T1000 (cell line): Measurements from ENCODE around the gene ZNF608.

Source experiments
- DNase-seq: peaks from one replicate; lab custom pipeline; 2025; ENCODE audit warnings: mixed read lengths; lab: John Stamatoyannopoulos, UW

Gene ZNF608

DNA sequence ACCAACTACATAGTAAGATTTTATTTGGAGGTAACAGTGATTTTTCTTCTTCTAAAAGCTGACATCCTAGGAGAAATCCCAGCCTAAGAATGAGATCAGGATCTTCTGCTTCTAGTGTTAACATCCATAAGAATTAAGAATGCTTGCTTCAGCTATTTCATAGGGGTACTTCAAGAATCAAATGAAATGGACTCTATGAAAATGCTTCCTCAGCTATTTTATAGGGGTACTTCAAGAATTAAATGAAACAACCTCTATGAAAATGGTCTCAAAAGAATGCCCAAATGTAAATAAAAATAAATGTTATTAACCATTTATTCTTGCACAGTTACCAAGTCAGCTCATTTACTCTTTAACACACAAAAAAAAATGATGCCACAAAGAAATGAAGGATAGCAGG lies 31.5 kb downstream of the ZNF608 start:
- DNase-seq: no peak

DNA sequence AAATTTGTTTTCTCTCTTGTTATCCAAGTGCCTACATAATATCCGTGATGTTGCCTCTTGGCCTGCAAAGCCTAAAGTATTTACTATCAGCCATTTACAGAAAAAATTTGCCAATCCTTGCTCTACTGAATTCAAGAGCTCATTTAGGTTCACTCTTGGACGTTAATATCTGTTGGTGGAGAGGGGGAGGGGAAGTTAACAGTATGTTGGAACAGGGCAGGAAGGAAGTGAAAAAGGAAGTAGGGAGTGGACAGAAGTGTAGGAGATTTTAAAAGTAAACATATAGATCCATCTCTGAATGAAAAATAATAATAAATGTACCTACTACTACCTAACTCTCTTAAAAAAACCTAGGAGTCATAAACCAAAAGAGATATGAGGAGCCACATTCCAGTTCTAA lies 32.8 kb downstream of the ZNF608 start:
- DNase-seq: no peak

DNA sequence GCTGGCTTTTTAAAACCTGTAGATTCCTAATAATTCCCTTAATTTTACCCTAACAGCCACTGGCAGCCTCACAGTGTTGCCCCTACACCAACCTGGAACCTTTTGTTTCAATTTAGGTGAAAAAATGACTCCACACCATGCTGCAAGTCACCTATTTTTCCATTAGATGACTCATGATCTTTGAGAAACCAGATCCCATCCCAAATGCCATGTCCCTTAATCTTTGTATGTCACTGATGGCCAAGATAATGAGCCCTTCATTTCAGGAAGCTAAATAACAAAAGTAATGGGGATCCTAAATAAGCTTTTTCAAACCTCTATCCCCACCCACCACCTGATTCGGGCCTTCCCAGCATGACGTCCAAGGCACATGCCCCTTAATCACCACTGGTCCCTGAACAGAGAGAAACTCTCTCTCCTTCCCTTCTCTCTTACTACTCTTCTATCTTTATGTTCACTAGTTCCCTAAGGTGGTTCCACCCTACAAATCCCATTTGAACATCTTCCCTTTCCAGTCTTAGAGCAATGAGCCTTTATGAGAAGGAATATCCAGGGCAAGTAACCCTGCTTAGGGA lies 33.6 kb downstream of the ZNF608 start:
- no peak for DNase-seq

DNA sequence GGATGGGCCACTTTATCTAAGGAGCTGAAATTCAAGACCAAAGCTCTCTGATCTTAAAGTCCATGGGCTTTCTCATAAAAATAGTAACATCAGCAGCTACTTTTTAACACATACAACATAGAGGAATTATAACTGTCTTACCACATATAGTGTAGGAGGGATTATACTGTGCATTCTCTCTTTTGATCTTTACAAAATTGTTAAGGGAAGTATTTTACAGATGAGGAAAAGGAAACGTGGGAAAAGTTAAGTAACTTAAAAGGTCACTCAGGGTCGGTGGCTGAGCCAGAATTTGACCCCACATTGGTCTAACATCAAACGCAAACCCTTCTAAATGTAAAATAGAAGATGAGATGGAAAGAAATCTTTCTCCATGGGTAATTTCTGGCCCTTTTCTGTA lies 38.4 kb downstream of the ZNF608 start:
- no peak for DNase-seq

DNA sequence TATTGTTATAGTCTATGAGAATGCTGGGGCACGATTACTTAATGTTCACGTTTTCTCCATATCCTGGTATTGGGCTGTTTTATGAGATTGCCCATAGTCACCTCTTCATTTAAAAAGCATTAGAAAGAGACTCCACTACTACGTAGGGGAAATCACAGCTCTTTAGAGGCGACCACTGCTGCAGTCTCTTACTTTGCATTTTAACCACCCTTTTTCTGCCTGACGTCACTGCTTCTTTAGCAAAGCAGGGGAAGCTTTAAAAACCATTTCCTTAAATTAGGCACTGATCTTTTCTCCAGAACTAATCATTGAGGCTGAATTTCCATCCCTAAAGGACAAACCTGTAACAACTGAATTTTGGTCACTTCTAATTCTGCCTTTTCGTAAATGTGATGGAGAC lies 38.9 kb downstream of the ZNF608 start:
- no peak for DNase-seq

DNA sequence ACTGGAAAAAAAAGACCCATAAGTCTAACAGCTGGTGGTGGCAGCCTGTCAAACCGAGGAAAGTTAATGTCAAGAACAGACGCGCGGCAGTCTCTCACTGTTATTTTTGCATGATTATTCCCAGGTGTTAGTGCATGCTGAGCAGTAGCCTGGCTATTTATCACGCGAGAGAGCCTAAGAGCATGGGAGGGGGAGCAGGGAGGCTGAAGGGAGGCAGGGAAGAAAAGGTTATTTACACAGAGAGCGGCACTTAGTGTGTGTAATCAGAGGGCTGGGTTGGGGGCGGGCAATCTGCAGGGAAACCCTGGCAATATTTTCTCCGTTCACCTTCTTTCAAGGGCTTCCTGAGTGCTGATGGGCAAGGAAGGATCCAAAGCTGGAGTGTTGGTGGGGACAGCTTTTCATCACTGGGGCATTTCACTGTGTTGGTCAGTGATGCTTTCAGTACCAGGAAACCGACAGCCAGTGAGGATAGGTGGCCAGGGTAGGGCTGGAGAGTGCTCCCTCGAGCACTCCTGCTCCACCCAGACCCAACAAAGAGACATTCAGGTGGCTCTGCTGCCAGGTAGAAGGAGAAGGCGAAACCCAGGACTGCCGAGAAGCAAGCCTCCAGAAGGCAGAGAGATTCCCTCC lies 39.6 kb downstream of the ZNF608 start:
- no peak for DNase-seq

DNA sequence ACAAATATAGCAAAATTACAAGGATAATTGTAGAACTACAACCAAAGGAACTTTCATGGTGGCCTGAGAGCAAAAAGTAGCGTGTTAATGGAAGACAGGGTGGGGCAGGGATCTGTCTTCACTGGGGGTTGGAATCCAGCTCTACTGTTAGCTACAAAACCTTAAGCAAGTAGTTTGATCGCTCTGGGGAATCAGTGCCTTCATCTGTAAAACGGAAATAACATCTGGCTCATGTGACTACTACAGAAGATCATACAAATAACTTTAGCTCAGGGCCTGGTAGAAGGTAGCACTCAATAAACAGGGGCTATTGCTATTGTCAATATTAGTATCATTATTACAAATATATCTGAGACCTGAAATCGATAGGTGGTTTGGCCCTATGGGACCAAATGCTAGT lies 40.4 kb downstream of the ZNF608 start:
- no peak for DNase-seq

DNA sequence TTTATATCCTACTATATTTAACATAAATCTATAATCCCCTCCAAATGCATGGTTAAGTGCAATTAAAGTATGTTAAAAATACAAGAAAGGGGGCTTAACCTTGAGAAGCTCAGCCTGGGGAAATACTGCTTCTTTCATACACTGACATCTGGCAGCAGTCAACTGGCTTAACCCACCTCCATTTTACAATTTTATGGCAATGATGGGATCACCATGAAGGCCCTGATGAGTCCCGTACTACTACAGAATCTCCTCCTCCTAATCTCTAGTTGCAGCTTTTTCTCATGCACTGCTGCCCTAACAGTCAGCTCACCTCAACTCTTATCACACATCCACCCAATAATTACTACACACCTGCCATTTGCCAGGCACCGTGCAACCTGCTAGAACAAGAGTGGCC lies 40.9 kb downstream of the ZNF608 start:
- DNase-seq: no peak

DNA sequence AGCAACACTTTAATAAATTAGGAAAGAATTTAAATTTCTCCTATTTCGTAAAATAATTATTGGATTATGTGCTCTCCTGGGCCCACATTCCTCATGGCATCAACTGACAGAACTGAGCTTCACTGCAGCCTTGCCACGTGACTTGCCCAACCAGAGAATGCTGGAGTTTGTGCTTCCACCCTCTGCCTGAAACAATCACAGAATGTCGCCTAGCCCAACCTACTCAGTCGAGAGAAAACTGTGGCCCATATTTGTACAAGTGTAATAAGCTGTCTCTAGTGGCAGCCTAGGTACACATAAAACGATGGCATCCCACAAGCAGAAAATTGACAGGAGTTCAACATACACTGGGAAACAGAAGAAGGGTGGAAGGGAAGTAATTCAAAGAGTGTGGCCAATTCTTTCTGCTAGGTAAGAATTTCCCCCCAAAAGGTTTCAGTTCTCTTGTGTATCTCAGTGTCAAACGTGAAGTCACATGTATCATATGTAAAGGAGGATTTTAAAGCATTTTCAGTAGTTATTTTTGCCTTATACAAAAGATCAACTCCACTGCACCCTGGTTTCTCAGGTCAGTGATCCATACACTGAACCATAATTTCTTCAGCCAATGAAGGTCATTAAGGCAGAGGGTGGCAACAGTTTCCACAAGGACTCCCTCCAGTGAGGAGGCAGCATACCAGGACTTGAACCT lies 41.7 kb downstream of the ZNF608 start:
- DNase-seq: no peak

DNA sequence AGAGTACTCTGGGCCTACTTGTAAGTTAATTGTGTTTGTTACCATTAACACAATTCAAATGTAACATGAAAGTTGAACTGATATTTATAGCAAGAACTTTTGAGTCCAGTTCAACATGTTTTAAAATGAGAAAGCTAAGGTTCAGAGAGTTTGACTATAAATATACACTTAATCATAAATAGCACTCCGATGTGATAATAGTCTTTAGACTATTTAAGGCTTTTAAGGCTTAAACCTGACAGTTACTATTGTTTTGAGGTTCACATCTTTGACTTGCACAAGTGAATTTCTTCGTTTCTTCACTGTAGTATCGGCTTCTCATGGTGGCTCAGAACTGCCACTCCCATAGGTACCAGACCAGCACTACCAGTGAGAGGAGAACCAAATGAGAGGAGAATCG lies 42.4 kb downstream of the ZNF608 start:
- DNase-seq: no peak

DNA sequence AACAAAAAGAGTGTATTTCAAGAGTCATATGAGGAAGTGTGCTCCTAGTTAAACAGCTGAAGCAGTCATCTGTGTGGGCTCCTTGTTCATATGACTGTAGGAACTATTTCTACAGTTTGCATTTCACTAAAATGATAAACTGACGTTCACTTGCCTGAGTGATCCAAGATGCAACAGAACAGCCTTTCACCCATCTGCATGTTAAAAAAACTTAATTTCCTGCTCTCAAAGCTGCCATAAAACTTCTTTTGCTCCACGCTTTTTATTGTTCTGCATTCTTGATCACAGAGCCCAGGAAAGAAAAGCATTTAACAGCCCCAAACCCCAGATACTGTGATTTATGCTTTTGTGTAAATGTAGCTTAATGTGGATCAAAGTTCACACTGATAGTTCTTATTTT lies 43.9 kb downstream of the ZNF608 start:
- DNase-seq: no peak

DNA sequence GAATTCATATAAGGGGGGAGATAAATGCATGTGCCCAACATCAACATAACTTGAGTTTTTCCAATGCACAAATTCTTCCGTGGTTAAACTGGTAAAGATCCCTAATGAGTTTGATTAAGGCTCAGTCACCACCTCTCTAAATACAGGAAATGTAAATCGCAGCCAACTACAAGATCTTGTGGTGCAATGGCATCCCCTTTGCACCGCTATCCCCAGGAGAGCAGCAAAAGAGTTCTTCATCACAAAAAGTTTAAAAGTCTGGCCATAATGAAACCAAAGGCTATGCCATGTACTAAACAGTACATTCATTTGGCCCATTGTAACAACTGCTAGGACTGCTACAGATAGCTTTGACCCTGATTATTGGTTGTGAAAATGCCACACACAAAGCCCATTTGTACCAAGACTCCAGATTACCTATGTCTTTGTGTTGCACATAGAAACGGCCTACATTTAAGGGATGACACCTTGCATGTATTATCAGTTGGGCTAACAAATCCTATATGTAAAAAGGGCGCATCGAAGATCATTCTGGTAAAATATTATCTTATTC lies 44.5 kb downstream of the ZNF608 start:
- DNase-seq: no peak

DNA sequence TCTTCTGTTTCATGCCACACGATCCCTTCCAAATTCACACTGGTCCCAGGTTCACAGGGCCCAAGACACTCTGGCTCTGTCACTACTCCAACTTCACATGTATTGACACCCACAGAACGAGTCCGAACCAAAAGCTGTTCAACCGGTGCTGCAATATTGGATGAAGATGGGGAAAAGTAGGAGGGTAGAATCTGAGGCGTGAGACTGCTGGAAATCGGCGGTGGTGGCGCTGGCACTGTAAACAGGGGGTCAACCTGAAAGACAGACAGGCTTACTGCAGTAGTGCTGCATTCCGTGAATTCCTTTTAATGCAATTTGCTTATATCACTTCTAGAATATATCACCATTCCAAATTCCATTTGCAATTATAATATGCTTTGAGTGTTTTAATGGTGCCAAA lies 45.4 kb downstream of the ZNF608 start:
- DNase-seq: no peak

DNA sequence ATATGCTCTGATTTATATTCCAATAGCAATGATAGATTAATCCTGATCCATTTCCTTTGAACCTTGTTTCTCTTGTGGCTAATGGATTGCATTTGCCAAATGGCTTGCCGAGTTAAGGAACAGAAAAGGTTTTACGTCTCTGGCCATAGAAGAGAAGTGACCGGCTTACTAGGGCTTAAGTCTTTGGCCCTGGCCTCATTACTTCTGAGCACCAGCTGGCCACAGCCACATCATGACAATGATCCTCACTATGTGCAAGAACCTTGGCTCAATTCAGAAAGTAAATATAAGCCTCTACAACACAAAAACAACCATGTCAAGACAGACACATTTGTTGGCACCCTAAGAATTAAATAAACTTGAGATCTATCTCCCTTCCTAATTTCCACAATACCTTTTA lies 46.1 kb downstream of the ZNF608 start:
- no peak for DNase-seq

DNA sequence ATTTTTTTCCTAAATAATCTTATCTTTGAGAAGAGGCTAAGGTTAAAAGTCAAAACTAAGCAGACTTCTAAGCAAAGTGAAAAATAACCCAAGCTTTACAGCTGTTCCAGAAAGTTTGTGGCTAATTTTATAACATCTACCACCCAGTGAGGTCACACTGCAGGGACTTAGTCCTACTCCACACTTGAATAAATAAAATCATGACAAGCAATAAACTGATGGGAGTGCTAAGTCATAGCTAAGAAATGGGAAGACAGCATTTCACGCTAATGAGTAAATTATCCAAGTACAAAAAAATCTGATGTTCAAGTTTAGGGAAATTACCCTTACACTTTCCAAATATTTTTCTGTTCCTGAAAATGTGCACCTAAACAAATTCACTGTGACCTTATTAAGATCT lies 47.7 kb downstream of the ZNF608 start:
- no peak for DNase-seq

DNA sequence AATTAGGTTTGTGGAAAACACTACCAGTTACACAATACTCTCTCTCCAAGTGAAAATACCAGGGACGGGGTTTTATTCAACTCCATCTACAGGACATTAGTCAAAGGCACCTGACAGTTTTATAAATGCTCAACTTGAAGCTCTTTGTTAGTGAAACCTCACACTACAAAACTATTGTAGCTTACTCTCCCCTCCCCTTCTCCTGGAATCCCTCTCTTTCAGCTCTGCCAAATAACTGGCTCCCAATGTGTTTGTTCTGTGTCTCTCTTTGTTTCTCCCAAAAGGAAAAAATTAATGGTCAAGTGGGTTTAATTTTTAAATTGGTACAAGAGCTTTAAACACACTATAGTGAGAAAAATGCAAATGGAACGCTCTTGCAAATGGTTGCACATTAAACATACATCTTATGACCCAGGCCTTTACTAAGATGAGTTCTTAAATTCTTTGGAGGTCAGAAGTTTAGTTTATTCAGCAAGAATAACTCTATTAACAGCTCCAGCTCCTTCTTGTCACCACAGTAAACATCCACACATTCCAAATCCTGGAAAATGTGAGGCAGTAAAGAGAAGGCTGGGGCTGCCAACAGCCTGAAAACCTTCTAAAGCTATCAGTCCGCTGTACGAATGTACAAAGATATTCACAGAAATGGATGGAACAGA lies 48.4 kb downstream of the ZNF608 start:
- DNase-seq: no peak

DNA sequence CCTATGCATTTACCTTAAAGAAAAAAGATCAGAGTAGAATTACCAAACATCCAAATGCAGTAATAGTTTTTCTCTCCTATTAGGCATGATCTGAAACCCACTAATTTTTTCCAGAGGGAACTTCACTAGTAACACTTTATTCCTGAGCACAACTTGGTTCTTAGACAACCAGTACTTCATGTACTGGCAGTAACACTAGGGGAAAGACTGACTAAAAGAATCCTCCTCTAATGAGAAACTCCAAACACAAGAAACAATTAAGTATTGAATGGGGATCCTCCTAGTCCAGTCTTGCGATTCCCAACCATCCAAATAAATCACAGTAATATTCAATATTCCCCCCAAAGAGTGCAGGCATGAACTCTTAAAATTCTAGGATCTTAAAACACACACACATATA lies 48.9 kb downstream of the ZNF608 start:
- no peak for DNase-seq

DNA sequence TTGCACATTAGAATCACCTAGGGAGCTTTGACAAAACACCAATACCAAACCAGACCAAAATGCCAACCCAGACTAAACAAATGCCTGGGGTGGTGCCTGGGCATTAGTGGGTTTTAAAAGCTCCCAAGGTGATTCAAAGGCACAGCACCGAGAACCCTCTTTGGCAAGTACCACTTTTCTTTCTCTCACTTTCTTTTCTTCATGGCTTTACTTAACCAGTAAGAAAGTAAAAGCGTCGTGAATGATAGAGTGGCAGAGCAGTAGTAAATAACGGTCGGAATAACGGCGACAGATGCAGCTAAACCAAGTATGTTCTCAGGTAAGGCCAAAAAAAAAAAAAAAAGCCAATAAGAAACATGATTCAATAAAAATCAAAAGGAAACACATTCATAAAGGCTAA lies 49.5 kb downstream of the ZNF608 start:
- DNase-seq: no peak
